HG03039 (cell line): ENCODE data around the gene PDE8A.

Experiments
- ATAC-seq: cut with Tn5 transposase; IDR thresholded peaks from one replicate; pipeline ENCODE4 v1.9.1; 2021; ENCODE audit warnings: mild to moderate bottlenecking, moderate library complexity; ENCODE audit not compliant: unreplicated experiment

The PDE8A gene

DNA sequence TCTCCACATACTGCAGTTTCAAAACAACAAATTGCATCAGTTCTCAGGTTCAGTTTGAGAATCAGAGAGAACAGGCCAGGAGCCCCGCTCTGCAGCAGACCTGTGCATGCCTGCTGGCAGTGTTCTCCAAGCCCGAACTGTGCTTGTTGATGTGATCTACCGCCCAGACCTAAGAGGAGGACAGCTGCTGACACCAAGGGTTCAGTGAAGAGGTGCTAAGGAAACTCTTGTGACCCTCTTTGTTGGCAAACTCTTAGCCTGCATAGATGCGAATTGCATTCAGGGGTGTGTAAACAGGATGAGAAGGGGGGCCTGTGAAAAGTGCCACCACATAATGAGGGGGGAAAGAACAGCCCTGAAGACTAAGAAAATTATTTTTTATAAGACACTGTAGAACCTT is 89.8 kb downstream of the PDE8A start:
- ATAC-seq: no peak

GRCh38 chr15:85072917-85073316 is 91.3 kb downstream of the PDE8A start:
- no peak for ATAC-seq

DNA sequence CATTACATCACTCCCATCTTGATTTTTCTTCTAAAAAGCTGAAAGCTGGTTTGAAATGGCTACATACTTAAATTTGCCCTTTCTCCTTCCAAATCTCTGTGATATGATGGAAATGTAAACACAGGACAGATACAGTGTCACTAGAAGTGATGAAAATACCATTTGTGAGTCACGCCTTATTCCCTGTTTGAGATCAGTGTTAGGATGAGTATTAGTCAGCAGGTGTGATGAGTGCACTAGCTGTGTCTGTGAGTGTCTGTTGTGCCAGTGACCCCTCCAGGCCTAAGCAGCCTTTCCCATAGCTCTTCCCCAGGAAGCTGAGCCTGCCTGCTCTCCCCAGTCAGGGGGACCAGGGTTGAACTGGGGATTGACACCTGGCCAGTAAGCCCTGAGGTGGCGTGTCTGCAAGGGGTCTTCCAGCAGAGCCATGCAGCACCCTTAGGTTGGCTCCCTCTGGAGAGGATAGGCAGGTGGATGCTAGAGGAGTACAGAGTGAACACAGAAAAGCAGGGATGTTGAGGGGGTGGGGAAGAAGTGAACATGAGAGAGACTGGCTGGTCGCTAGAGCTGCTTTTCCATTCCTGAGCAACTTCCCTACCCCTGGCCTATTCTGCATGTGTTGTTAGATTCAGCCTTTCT is 92.0 kb downstream of the PDE8A start:
- ATAC-seq: peak; percentile 83

- ATAC-seq: no peak
Measured at GRCh38 chr15:85086855-85087254, 105.2 kb downstream of the PDE8A start.

DNA sequence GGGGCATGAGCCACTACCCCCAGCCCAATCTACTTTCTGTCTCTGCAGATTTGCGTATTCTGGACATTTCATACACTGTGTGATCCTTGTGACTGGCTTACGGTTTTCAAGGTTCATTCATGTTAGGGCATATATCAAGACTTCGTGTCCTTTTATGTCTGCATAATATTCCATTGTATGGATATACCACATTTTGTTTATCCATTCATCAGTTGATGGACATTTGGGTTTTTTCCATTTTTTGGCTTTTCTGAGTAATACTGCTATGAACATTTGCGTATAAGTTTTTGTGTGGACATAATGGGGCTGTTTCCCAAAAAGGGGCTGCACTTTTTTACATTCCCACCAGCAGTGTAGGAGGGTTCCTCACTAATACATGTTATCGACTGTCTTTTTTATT is 106.6 kb downstream of the PDE8A start:
- no peak for ATAC-seq

- no peak for ATAC-seq
Measured at GRCh38 chr15:85089929-85090597, 108.4 kb downstream of the PDE8A start.

DNA sequence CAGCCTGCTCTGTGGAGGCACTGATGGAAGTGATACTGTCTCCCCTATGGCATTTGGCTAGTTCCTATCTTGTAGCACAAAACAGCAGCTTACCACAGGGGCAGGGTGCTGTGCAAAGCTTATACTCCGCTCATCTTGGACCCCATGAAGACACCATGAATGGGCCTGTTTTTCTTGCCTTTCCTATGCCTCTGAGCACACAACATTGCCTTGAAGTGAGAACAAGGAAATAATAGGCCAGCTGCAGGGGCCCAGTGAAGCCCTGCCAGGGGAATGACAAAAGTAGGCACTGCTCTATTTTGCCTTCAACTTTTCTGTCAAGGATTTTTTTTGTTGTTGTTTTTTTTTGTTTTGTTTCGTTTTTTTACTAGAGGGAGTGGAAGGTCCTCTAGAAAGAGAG is 110.3 kb downstream of the PDE8A start:
- no peak for ATAC-seq

DNA sequence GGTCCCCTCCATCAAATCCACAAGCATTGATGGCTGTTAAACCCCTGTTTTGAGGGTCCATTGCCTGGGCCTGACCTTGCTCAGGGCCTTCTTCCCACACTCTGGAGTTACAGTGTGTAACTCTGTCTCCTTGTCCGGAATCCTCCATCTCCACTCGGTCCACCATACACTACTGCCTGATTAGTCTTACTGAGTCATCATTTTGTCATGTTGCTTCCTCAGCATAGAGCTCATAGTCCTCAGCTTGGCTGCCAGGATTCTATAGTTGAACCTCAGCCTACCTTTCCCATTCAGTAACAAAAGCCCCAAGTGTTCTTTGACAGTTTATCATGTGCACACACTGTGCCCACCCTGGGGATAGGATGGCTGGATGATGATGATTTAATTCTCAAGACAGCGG is 113.0 kb downstream of the PDE8A start:
- no peak for ATAC-seq

- ATAC-seq: no peak
Measured at GRCh38 chr15:85095566-85095965, 113.9 kb downstream of the PDE8A start.

DNA sequence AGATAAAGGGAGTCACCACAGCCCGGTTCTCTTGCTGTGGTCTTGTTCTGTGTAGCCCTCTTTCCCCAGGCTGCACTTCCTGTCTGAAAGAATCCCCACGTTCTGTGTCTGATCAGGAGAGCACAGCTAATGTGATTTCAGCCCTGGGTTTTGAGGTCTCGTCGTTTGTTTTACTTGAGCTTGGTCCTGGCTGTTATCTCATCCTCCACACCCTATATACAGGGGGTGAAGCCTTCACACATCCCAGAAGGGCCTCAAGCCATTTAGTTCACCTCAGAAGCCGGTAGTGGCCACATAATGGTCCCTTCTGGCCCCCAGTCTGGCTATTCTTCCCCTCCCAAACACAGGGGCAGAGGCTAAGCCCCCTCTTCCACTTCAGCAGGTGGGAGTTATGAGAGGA is 115.6 kb downstream of the PDE8A start:
- ATAC-seq: no peak

- ATAC-seq: no peak
Measured at GRCh38 chr15:85097725-85098124, 116.1 kb downstream of the PDE8A start.

GRCh38 chr15:85099195-85099803 is 117.6 kb downstream of the PDE8A start:
- no peak for ATAC-seq

- no peak for ATAC-seq
Measured at GRCh38 chr15:85100186-85100937, 118.7 kb downstream of the PDE8A start.

DNA sequence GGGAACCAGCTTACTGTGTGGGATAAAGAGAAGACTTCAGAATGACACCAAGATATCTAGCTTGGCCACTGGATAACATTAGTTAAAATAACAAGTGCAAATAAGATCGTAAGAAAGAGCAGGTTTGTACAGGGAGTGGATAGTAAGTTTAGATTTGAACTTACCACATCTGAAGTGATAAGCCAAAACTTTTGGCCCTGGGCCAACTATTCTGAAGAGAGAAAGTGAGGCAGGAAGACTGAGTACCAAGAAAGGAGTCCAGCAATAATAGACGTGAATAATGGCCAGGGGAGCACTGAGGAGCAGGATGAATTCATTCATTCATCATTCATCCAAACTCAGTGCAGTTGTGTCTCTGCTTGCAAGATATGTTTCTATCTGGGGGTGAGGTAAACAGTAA is 122.9 kb downstream of the PDE8A start:
- ATAC-seq: no peak

- no peak for ATAC-seq
Measured at GRCh38 chr15:85108136-85108535, 126.5 kb downstream of the PDE8A start.

- no peak for ATAC-seq
Measured at GRCh38 chr15:85109333-85109732, 127.7 kb downstream of the PDE8A start.

GRCh38 chr15:85112997-85113396 is 131.3 kb downstream of the PDE8A start:
- no peak for ATAC-seq

GRCh38 chr15:85114886-85115285 is 133.2 kb downstream of the PDE8A start:
- ATAC-seq: no peak

GRCh38 chr15:85116066-85116465 is 134.4 kb downstream of the PDE8A start:
- no peak for ATAC-seq

DNA sequence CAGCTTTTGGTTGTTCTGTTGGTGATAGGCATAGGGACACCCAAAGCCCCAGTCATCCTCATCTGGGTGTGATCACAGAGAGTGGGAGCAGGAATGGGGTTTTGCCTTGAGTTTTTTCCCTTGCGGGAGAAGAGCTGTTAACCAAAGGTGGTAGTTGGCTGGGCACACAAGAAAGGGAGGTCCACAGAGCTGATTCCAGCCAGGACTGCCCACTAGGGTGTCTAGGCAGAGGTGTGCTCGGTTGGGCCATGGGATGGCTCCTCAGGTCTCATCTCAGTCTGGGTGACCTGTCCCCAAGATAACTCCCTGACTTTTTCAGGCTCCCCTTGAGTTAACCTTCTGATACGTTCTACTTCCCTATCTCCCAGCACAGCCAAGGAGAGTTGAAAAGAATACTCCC is 134.8 kb downstream of the PDE8A start:
- ATAC-seq: no peak

DNA sequence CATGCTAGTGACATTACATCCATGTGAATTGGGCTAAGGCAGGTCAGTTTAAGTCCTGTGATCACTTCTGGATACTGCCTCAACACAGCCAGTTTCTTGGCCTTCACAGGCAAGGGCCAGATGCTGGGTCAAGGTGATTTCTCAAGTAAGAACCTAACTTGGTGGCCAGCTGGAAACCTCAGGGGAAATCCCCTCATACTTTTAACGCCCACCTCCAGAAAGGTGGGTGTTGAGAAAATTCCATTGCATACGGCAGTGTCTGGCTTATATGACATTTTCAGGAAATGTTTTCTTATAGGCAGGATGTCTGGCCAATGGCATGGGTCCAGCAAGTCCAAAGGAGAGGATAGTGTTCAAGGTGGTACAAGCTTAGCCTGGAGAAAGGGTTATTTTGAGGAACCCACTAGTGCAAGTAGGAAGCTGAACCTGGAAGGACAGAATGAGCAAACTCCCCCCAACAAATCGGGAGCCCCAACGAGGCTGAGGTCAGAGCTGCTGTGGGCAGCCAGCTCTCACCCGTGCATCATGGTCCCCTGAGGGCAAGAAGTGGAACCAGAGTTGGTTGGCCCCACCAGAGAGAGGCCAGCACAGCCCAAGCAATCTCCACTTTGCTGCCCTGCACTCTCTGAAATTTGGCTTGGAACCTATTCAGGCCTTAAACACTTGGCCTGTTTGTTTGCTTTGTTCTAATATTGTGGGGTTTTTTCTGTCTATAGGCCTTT is 135.4 kb downstream of the PDE8A start:
- peak; percentile 54 for ATAC-seq
